Activated CD4-positive, alpha-beta T cell treated with anti-CD3 and anti-CD28 coated beads, Interleukin-2, amount 50 U/mL, for 16 hours (primary cell): ENCODE measurements around the gene ATP6V0E2.
"Not testable (repeated sequence)": the region's sequence is repeated elsewhere in the genome, so short reads cannot be mapped to it uniquely, and the experiment has no call there.

Experiments
- DNase-seq: peaks from one replicate; pipeline ENCODE4 v3.0.0-alpha.2; 2020

ATP6V0E2 gene

DNA sequence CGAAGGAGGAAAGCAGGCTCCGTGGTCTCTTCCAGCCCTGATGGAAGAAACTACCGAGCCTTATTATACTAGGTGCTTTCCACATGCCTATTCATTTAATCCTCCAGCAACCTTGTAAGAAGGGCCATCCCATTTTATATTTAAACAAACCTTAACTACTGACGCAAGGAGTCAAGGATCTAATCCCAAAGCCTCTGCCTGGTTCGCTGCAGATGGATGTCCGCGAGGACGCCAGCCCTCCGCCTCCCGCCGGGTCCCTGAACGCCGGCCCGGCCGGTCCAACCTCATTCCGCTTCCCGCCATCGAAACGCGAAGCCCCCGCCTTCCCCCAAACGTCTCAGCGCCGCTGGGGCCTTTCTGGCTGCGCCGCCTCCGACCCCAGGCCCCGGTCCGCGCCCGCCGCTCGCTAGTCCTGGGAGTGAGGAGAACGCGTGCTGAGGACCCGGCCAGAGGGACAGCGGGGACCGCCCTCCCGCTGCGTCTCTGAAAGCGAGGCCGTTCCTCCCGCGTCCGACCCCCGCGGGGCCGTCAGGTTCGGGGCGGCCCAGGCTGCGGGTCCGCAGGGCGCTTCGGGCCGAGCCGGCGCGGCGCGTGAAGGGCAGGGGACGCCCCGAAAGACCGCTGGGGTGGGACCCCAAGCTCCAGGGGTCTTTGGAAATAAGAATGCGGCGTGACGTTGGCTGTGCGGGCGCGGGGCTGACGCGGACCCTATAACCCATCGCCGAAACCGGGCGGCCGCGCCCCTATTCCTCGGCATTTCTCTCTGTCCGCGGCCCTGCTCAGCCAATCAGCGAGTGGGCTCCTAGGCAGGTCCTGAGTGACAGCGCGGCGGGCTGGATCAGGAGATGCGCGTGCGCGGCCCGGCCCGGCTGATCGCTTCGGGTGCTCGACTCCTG is at the start of gene ATP6V0E2:
Gene ATP6V0E2, plus strand, starts transcription at position 896 of the 896 bp plus-strand sequence. CDS start 97 bp downstream, outside the sequence.
- DNase-seq = peak; percentile 97

- no peak for DNase-seq
Measured at GRCh38 chr7:149824301-149824741, 49.4 kb upstream of the ATP6V0E2 start.

DNA sequence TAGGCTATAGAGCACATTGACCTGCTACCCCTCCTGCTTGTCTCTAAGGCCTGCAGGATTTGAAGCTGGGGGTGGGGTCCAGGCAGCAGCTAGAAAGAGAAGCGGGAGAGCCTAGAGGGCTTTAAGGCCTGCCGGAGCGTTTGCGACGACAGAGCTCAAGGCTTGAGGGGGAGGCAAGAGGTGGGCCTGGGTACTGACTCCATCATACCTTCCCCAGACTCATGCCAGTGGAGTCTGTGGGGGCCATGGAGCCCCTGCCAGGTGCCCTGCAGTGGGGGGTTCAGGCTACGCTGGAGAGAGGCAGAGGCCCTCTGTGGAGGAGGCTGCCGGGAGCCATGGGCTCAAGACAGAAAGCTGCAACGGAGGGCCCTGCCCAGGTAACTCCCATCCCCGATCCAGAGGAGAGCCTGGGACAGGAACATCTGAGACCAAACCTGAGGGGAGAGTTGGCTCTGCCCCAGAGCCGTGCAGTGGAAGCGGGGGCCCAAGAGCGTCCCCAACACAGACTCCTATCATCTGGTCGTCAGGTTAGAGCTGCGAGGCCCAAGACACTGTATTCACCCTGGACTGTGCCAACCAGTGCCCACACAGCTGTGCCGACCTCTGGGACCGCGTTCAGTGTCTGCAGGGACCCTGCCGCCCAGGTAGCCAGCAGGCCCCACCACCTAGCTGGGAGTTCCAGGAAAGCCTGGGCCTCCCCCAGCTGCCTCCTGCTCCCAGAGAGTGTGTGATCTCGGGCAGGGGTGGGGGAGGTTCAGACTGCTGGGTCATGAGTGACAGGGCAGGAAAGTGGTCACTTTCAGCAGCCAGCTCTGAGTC is 48.8 kb upstream of the ATP6V0E2 start:
- no peak for DNase-seq

DNA sequence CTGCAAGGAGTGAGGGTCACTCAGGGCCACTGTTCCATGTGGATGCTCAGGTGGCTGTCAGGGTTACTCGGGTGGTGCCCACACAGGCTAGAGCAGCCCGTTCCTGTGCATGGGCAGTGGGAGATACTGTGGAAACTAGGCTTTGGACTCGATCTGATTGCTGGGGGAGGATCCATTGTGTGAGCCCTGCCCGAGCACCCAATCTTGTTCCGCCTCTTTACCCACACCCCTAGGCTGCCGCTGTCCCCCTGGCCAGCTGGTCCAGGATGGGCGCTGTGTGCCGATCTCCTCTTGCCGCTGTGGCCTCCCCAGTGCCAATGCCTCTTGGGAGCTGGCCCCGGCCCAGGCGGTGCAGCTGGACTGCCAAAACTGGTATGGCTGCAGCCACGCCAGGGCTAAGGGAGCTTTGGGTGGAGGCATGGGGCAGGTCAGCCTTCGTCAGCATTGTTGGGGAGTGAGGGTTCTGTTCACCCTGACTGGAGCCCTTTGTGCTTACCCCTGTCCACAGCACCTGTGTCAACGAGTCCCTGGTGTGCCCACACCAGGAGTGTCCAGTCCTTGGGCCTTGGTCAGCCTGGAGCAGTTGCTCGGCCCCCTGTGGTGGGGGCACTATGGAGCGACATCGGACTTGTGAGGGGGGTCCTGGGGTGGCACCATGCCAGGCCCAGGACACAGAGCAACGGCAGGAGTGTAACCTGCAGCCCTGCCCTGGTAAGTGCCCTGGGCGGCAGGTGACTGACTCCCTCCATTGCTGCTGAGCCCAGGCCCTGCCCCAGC is 48.0 kb upstream of the ATP6V0E2 start:
- no peak for DNase-seq

- DNase-seq = no peak
Measured at GRCh38 chr7:149826344-149827088, 47.3 kb upstream of the ATP6V0E2 start.

GRCh38 chr7:149827089-149827981 is 46.4 kb upstream of the ATP6V0E2 start:
- DNase-seq = no peak

DNA sequence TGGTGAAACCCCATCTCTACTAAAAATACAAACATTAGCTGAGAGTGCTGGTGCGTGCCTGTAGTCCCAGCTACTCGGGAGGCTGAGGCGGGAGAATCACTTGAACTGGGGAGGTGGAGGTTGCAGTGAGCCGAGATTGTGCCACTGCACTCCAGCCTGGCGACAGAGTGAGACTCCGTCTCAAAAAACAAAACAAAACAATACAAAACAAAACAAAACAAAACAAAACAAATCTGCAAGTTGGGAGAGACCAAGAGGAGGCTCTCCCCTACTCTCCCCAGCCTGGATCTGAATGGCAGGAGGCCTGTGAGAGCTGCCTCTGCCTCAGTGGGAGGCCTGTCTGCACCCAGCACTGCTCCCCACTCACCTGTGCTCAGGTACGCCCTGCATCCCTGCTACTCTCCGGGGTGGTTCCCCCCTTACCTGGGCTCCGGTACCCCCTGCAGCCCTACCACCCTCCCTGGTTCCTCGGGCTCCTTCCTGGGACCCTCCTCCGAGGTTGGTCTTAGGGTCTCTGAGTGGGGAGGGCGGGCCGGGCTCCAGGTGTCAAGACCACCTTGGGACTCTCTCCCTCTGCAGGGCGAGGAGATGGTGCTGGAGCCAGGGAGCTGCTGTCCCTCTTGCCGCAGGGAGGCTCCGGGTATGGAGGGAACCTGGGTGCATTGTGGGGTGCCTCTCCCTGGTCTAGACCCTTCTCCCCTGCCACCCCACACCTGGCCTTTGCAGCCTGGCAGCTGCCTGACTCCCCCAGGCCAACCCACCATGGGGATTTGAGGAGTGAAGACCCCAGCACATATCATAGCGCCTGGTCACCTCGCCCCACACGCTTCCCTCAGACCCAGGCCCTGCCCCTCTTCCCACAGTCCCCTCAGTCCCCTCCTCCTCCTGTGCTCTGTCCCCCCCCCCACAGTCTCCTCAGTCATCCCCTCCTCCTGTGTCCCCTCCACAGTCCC is 45.1 kb upstream of the ATP6V0E2 start:
- DNase-seq = no peak

DNA sequence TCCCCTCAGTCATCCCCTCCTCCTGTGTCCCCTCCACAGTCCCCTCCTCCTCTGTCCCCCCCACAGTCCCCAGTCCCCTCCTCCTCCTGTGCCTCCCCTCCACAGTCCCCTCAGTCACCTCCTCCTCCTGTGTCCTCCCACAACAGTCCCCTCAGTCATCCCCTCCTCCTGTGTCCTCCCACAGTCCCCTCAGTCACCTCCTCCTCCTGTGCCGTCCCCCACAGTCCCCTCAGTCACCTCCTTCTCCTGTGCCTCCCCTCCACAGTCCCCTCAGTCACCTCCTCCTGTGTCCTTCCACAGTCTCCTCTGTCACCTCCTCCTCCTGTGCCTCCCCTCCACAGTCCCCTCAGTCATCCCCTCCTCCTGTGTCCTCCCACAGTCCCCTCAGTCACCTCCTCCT is 43.2 kb upstream of the ATP6V0E2 start:
- DNase-seq = not testable (repeated sequence)

DNA sequence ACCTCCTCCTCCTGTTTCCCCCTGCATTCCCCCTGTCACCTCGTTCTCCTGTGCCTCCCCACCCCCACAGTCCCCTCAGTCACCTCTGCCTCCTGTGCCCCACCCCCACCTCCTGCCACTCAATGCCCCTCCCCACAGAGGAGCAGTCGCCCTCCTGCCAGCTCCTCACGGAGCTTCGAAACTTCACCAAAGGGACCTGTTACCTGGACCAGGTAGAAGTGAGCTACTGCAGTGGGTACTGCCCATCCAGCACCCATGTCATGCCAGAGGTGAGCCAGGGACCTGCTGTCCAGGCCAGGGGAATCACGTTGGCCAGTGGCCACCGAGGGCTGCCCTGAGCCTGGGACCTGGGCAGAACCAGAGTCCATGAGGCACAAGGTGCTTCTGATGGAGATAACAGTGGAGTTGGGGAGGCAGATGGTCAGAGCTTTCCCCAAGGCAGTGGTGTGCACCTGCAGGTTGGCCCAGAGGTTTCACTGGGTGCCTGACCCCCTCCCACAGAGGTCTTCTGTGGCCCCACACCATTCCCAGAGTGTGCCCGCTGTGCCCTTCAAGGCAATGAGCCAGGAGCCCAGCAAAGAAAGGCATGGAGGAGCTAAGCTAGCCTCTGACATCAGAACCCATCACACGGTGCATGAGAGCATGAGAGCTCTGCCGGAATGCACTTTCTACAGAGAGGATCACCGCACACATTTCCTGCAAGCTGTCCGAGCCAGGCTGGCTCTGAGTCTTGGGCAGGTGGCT is 42.6 kb upstream of the ATP6V0E2 start:
- no peak for DNase-seq

DNA sequence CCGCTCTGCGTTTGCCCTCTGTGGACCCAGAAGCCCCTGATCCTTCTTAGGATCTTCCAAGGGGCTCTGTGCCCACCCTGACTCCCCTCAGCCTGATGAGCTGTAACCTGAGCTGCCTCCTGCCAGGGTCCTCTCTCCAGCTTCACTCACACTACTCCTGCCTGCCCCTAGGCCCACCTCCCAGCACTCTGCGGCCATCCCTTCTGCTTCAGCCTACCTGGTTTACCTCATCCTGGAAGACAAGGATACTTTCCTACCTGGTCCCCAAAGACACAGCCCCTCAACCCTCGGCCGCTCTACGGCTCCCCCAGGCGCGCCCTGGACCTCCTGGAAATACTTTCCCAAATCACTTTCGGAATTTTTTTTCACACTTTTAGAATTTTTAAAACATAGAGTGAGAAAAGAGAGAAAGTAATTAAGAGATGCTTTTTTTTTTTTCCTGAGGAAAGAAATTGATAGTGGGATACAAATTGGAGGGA is 42.0 kb upstream of the ATP6V0E2 start:
- no peak for DNase-seq

- no peak for DNase-seq
Measured at GRCh38 chr7:149832332-149833041, 41.3 kb upstream of the ATP6V0E2 start.

- DNase-seq = no peak
Measured at GRCh38 chr7:149833495-149834130, 40.2 kb upstream of the ATP6V0E2 start.

DNA sequence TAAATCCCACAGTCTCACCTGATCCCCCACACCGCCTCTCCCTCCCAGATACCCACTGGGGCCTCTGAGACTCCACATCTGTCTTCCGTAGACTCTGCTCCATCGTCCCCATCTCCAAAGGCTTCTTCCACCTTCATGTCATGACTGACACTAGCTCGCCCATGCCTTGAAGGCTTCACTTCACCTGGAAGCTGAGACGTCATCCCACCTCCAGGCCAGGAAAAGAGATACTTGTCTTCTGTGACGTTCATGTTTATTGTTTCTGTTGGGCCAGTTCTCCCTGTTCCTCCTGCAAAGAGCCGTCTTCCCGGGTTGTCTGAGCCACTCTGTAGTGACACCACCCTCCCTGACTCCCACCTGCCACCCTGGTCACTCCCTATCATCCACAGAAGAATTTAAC is 39.2 kb upstream of the ATP6V0E2 start:
- no peak for DNase-seq

GRCh38 chr7:149836434-149836833 is 37.3 kb upstream of the ATP6V0E2 start:
- no peak for DNase-seq

GRCh38 chr7:149837564-149838223 is 36.1 kb upstream of the ATP6V0E2 start:
- no peak for DNase-seq

GRCh38 chr7:149838224-149838991 is 35.4 kb upstream of the ATP6V0E2 start, which contains the start of gene ZNF862:
Gene ZNF862, plus strand, starts transcription at chr7:149838375. Its CDS starts 237 bp downstream, at chr7:149838612.
- peak; percentile 98 for DNase-seq
